ENCODE measurements around the gene ZFTA. TPM values are rescaled to one million over a fixed set of nuclear protein-coding genes. Genes with fewer than 3 reads are reported as not detected.
"Not testable (repeated sequence)": the region's sequence is repeated elsewhere in the genome, so short reads cannot be mapped to it uniquely, and the experiment has no call there.

ZFTA gene
- polyA plus RNA-seq, 1 experiment: 4.7 TPM

DNA sequence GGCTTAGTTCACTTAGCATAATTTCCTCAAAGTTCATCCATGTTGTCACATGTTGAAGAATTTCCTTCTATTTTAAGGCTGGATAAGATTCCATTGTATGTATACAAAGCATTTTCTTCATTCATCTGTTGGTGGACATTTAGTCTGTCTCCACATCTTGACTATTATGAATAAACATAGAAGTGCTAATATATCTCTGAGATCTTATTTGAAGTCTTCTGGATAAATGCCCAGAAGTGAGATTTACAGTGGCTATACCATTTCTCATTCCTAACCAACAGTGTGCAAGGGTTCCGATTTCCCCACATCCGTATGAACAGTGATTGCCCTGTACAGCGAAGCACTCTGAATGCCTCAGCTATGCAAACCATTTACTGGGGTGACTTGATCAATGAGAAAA is 6.6 kb upstream of the ZFTA start:
- DNase-seq (ENCODE audit: low read depth): no peak
- TF ChIP-seq, protein P1, sequence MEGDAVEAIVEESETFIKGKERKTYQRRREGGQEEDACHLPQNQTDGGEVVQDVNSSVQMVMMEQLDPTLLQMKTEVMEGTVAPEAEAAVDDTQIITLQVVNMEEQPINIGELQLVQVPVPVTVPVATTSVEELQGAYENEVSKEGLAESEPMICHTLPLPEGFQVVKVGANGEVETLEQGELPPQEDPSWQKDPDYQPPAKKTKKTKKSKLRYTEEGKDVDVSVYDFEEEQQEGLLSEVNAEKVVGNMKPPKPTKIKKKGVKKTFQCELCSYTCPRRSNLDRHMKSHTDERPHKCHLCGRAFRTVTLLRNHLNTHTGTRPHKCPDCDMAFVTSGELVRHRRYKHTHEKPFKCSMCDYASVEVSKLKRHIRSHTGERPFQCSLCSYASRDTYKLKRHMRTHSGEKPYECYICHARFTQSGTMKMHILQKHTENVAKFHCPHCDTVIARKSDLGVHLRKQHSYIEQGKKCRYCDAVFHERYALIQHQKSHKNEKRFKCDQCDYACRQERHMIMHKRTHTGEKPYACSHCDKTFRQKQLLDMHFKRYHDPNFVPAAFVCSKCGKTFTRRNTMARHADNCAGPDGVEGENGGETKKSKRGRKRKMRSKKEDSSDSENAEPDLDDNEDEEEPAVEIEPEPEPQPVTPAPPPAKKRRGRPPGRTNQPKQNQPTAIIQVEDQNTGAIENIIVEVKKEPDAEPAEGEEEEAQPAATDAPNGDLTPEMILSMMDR (IDR thresholded peaks at IDR 0.05; ENCODE audit: insufficient read depth, low read depth, low read length): no peak
- ChIA-PET POLR2A (no interaction called here), CTCF (no interaction called here)
- Histone ChIP-seq H3K27me3 (ENCODE audit: control insufficient read depth, insufficient read depth, low read length) (no peaks in the 10 kb centered on the region), H3K36me3 (ENCODE audit: control insufficient read depth, insufficient read depth, low read length) (no peaks in the 10 kb centered on the region), H3K4me3 (ENCODE audit: low read depth, low read length) (no peak overlapping the region)

DNA sequence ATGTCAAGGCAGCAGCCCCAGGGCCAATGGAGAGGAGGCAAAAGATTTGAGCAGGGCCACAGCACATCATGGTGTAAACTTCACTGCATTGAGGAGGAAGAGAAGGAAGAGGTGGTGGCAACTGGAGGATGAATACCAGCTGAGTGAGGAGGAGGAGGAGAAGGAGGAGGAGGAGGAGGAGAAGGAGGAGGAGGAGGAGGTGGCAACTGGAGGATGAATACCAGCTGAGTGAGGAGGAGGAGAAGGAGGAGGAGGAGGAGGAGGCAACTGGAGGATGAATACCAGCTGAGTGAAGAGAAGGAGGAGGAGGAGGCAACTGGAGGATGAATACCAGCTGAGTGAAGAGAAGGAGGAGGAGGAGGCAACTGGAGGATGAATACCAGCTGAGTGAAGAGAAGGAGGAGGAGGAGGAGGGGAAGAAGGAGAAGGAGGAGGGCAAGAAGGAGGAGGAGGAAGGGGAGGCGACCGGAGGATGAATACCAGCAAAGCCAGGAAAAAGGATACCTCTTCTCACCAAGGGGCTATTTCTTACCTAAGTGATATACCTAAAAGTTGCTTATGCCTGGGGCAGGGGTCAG is 3.3 kb upstream of the ZFTA start:
- POLR2A ChIA-PET; H3K27me3 ChIP-seq (ENCODE audit: control insufficient read depth, insufficient read depth, low read length); H3K4me3 ChIP-seq (ENCODE audit: low read depth, low read length); CTCF ChIA-PET; H3K36me3 ChIP-seq (ENCODE audit: control insufficient read depth, insufficient read depth, low read length); DNase-seq (ENCODE audit: low read depth): not testable (repeated sequence)

DNA sequence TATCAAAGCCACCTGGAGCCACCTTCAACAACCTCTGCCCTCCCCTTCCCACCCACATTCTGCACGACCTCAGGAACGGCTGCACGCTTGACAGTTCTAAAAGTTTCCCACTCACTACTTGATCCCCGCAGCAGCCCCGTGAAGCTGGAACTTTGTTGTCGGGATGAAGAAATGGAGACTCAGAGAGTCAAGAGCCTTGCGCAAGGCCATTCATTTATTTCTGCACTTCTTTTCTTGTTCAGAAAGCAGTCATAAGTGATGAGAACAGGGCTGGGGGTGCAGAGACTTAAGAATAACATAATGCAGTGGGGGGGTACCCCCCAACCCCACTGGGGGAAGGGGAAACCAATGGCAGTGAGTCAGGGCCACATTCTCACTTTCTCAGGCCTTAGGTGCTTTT is 2.2 kb upstream of the ZFTA start:
- no peak overlapping the region for H3K4me3 ChIP-seq (ENCODE audit: low read depth, low read length)
- no peak for DNase-seq (ENCODE audit: low read depth)
- TF ChIP-seq, protein P1 (IDR thresholded peaks at IDR 0.05; ENCODE audit: insufficient read depth, low read depth, low read length): no peak
- no peaks in the 10 kb centered on the region for H3K36me3 ChIP-seq (ENCODE audit: control insufficient read depth, insufficient read depth, low read length)
- POLR2A ChIA-PET: no interaction called here
- CTCF ChIA-PET: no interaction called here
- H3K27me3 ChIP-seq (ENCODE audit: control insufficient read depth, insufficient read depth, low read length): no peaks in the 10 kb centered on the region

DNA sequence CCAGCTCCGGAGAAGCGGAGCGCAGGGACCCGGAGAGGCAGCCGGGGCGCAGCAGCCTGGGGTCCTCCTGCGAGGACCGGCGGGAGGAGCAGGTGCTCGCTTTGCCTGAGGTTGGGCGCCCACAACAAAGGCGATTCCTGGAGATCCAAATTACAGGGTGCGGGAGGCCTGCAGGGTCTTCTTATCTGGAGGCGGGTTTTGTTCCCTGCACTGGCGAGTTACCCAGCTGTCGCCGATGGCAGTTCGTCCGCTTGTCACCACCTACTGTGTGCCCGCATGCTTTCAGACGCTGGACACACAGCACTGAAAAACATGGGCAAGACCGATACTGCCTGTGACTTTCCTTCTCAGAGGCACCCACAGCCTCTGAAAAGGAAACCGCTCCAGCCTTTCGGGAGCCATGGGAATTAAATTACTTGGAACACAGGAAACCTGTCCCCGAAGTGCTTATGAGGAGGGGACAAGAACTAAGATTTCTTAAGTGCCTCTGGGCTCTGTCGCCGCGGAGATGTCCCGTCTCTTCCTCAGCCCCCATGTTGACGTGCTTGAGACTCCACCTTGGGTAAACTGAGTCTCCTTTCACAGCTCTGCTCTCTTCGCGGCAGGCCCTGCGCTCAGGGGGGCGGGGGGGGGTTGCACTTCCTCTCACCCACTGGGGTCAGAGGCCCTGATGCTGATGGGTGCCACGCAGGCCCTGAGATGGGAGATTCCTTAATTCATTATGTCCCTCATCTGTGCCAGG is 1.3 kb upstream of the ZFTA start:
- Histone ChIP-seq H3K4me3 (ENCODE audit: low read depth, low read length) (peak overlapping the region; percentile 68), H3K36me3 (ENCODE audit: control insufficient read depth, insufficient read depth, low read length) (no peaks in the 10 kb centered on the region), H3K27me3 (ENCODE audit: control insufficient read depth, insufficient read depth, low read length) (no peaks in the 10 kb centered on the region)
- TF ChIP-seq, protein P1 (IDR thresholded peaks at IDR 0.05; ENCODE audit: insufficient read depth, low read depth, low read length): no peak
- ChIA-PET POLR2A (interaction anchor here (0.6 to 0.8 kb wide), 2 partner anchors 493 to 1016 kb away, joined by 3 to 4 read pairs; partner anchors contain the start of gene ZBTB3), CTCF (interaction anchor here (0.7 to 2.8 kb wide), 4 partner anchors 39 to 174 kb away, joined by 3 to 7 read pairs (median 4); no protein-coding TSS in a partner anchor)
- DNase-seq (ENCODE audit: low read depth): no peak

DNA sequence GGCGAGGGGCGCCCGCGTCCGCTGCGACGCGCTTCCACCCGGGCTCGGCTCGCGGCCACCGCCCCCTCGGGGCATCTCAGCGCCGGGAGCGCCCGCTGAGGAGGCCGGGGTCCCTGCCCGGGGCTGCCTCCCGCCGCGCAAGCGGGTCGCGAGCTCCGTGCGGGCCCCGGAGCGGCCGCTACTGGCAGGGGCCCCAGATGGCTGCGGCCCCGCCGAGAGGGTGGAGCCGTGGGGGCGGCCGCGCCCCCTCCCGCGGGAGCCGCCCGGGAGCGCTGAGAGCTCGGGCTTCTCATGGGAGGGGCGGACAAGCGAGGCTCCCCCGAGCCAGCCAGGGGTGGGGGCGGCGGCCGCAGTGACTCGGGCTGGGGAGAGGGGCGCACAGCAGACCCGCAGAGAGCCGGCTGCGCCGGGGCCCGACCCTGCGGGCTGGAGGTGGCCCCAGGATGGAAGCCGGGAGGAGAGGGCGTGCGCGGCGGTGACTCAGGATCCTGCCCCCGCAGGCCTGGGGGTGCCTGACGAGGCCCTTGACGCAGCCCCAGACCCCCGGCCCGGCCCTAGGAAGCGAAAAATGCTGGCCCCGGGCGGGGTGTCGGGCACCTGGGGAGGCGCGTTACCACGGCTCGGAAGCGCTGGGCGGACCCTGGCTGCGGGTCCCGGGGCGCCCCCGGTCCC is 603 bp upstream of the ZFTA start:
- ChIA-PET POLR2A (interaction anchor here (0.6 to 0.8 kb wide), 2 partner anchors 493 to 1015 kb away, joined by 3 to 4 read pairs; partner anchors contain the start of gene ZBTB3), CTCF (interaction anchor here (0.5 to 2.9 kb wide), 14 partner anchors 10 to 394 kb away, joined by 3 to 20 read pairs (median 4); no protein-coding TSS in a partner anchor)
- Histone ChIP-seq H3K36me3 (ENCODE audit: control insufficient read depth, insufficient read depth, low read length) (peaks cover 5% of the 10 kb centered on the region; the same call in 1 of the 2 replicates), H3K4me3 (ENCODE audit: low read depth, low read length) (peak overlapping the region; percentile 68), H3K27me3 (ENCODE audit: control insufficient read depth, insufficient read depth, low read length) (no peaks in the 10 kb centered on the region)
- TF ChIP-seq, protein P1 (IDR thresholded peaks at IDR 0.05; ENCODE audit: insufficient read depth, low read depth, low read length): no peak
- DNase-seq (ENCODE audit: low read depth): no peak

Data from BJ (cell line).